NCI-H82 treated with DMSO at 0.1 percent for 48 hours (cell line): ENCODE measurements around the gene NISCH.
"Not testable (repeated sequence)": the region's sequence is repeated elsewhere in the genome, so short reads cannot be mapped to it uniquely, and the experiment has no call there.

Experiments used
- DNase-seq: peaks from one replicate; lab custom pipeline; 2025; ENCODE audit not compliant: unreplicated experiment; lab: John Stamatoyannopoulos, UW

Gene NISCH

GRCh38 chr3:52524752-52525679 is 69.6 kb downstream of the NISCH start:
- DNase-seq, result no peak

- DNase-seq, result no peak
These were observed 70.5 kb downstream of the NISCH start for GRCh38 chr3:52525680-52526561.

GRCh38 chr3:52526671-52527038 is 71.3 kb downstream of the NISCH start:
- DNase-seq, result not testable (repeated sequence)

GRCh38 chr3:52527039-52527731 is 71.8 kb downstream of the NISCH start:
- DNase-seq, result no peak

GRCh38 chr3:52527732-52528585 is 72.6 kb downstream of the NISCH start:
- DNase-seq, result no peak

- DNase-seq, result no peak
These were observed 73.4 kb downstream of the NISCH start for GRCh38 chr3:52528586-52529375.

GRCh38 chr3:52529376-52530333 is 74.3 kb downstream of the NISCH start:
- DNase-seq, result peak; percentile 68

GRCh38 chr3:52530918-52531826 is 75.8 kb downstream of the NISCH start:
- DNase-seq, result no peak

GRCh38 chr3:52531860-52532516 is 76.6 kb downstream of the NISCH start:
- no peak for DNase-seq

GRCh38 chr3:52532517-52532837 is 77.1 kb downstream of the NISCH start:
- DNase-seq, result no peak

GRCh38 chr3:52532838-52533622 is 77.6 kb downstream of the NISCH start:
- DNase-seq, result no peak

- no peak for DNase-seq
These were observed 78.3 kb downstream of the NISCH start, which contains the start of gene NT5DC2 for GRCh38 chr3:52533623-52534280. TSS of gene NT5DC2 (minus strand) at chr3:52533857. CDS start at chr3:52533737, 120 bp downstream.

- DNase-seq, result no peak
These were observed 79.1 kb downstream of the NISCH start for GRCh38 chr3:52534281-52535183.

GRCh38 chr3:52535411-52536111 is 80.2 kb downstream of the NISCH start:
- DNase-seq, result no peak
